H1 (cell line): ENCODE measurements around the gene ESR1. TPM values are rescaled to one million over a fixed set of nuclear protein-coding genes. Genes with fewer than 3 reads are reported as not detected.

Experiments used
- CTCF ChIA-PET: fragments of 300-600 bp; sonication (Branson Sonifier 250); formaldehyde crosslinking; loops from one replicate; lab custom pipeline; 2021; ENCODE audit not compliant: partially characterized antibody; lab: Charles Lee
- POLR2A ChIA-PET: fragments of 300-600 bp; sonication (Branson Sonifier 250); formaldehyde crosslinking; loops from one replicate; lab custom pipeline; 2021; ENCODE audit warnings: inconsistent platforms; ENCODE audit not compliant: partially characterized antibody; lab: Charles Lee
- DNase-seq, 2 experiments: peaks; one replicate each; pipeline versions ENCODE4 v3.0.0 to v3.0.0-alpha.2; 2010 to 2022; ENCODE audit warnings: low spot score in 2 of 2, low read depth in 1 of 2, mixed read lengths in 1 of 2
- FAIRE-seq: peaks from 2 replicates; lab custom pipeline; 2011; peaks lifted over from hg19 to GRCh38; lab: Jason Lieb, UNC
- H2AFZ ChIP-seq: 2 replicates; pipeline ENCODE4 v1.8.1; 2012; ENCODE audit warnings: low read length, inconsistent platforms
- H2AK5ac ChIP-seq: 2 replicates; pipeline ENCODE4 v1.6.1; 2013; ENCODE audit warnings: low read depth, low read length
- H2BK120ac ChIP-seq: replicated peaks from 2 replicates; pipeline ENCODE3; 2013; ENCODE audit warnings: low read depth, low read length, inconsistent platforms
- H2BK12ac ChIP-seq: 2 replicates; pipeline ENCODE4 v1.6.1; 2013; ENCODE audit warnings: low read depth, low read length
- H2BK15ac ChIP-seq: 2 replicates; pipeline ENCODE4 v1.6.1; 2013; ENCODE audit warnings: low read length
- H2BK20ac ChIP-seq: 2 replicates; pipeline ENCODE4 v1.6.1; 2013; ENCODE audit warnings: low read length
- H2BK5ac ChIP-seq: 2 replicates; pipeline ENCODE4 v1.6.1; 2013; ENCODE audit warnings: low read depth, low read length
- H3K14ac ChIP-seq: 2 replicates; pipeline ENCODE4 v1.6.1; 2013; ENCODE audit warnings: inconsistent platforms; ENCODE audit not compliant: insufficient read length
- H3K18ac ChIP-seq: 2 replicates; pipeline ENCODE4 v1.6.1; 2013; ENCODE audit warnings: low read length; ENCODE audit errors: extremely low read depth
- H3K23ac ChIP-seq: 2 replicates; pipeline ENCODE4 v1.6.1; 2013; ENCODE audit warnings: inconsistent platforms; ENCODE audit not compliant: insufficient read length
- H3K23me2 ChIP-seq: 2 replicates; pipeline ENCODE4 v1.6.1; 2013; ENCODE audit warnings: low read depth, low read length
- H3K27ac ChIP-seq: 2 replicates; pipeline ENCODE4 v1.6.1; 2011; ENCODE audit warnings: low read depth, low read length, inconsistent platforms
- H3K27me3 ChIP-seq, 4 experiments: replicated peaks in 1 of 4; 1 replicate in 1 of 4; 2 replicates in 3 of 4; pipeline versions ENCODE4 v1.6.1 to v1.8.1; 2011 to 2013; ENCODE audit warnings: low read length in 3 of 4, mild to moderate bottlenecking in 3 of 4, inconsistent platforms in 2 of 4, mixed read lengths in 2 of 4, moderate library complexity in 1 of 4; ENCODE audit not compliant: control insufficient read depth in 3 of 4, insufficient read depth in 3 of 4; ENCODE audit errors: extremely low read depth in 1 of 4
- H3K36me3 ChIP-seq, 4 experiments: 2 replicates each; pipeline versions ENCODE4 v1.6.1 to v1.8.1; 2011 to 2013; ENCODE audit warnings: mild to moderate bottlenecking in 4 of 4, low read length in 3 of 4, moderate library complexity in 2 of 4, control low read depth in 1 of 4, inconsistent platforms in 1 of 4; ENCODE audit not compliant: insufficient read depth in 4 of 4, control insufficient read depth in 2 of 4
- H3K4ac ChIP-seq: replicated peaks from 2 replicates; pipeline ENCODE3; 2013; ENCODE audit warnings: low read length, low read depth, mixed read lengths, inconsistent platforms; ENCODE audit not compliant: insufficient read length
- H3K4me1 ChIP-seq, 4 experiments: replicated peaks in 1 of 4; 1 replicate in 1 of 4; 2 replicates in 3 of 4; pipeline versions ENCODE4 v1.6.1 to v1.8.1; 2011 to 2013; ENCODE audit warnings: low read length in 3 of 4, inconsistent platforms in 2 of 4, mixed read lengths in 1 of 4; ENCODE audit not compliant: insufficient read depth in 4 of 4, control insufficient read depth in 3 of 4
- H3K4me2 ChIP-seq, 2 experiments: 2 replicates each; pipeline versions ENCODE4 v1.6.1 to v1.8.1; 2011 to 2013; ENCODE audit warnings: low read depth in 2 of 2, low read length in 2 of 2, control low read depth in 1 of 2, inconsistent platforms in 1 of 2, mild to moderate bottlenecking in 1 of 2; ENCODE audit not compliant: insufficient read depth in 1 of 2
- H3K4me3 ChIP-seq, 4 experiments: fragments of 200-600, 300-600 bp in 1 of 4; sonication (generic), shearing (Covaris generic), sonication (Bioruptor Twin) in 1 of 4; 2 replicates each; pipeline versions ENCODE4 v1.5.1 to v1.8.1; 2011 to 2016; ENCODE audit warnings: low read length in 4 of 4, low read depth in 3 of 4, control low read depth in 2 of 4, inconsistent platforms in 2 of 4, mild to moderate bottlenecking in 2 of 4, mixed read lengths in 1 of 4, moderate library complexity in 1 of 4; ENCODE audit not compliant: insufficient read depth in 2 of 4; ENCODE audit errors: extremely low read depth in 1 of 4
- H3K56ac ChIP-seq: replicated peaks from 2 replicates; pipeline ENCODE3; 2013; ENCODE audit warnings: low read depth, mild to moderate bottlenecking, mixed read lengths, low read length, inconsistent platforms; ENCODE audit not compliant: insufficient read length
- H3K79me1 ChIP-seq: 2 replicates; pipeline ENCODE4 v1.6.1; 2013; ENCODE audit warnings: low read depth, low read length, control low read depth
- H3K79me2 ChIP-seq, 2 experiments: 2 replicates each; pipeline versions ENCODE4 v1.6.1 to v1.8.1; 2012 to 2013; ENCODE audit warnings: low read length in 2 of 2, mild to moderate bottlenecking in 2 of 2, inconsistent platforms in 1 of 2; ENCODE audit not compliant: insufficient read depth in 2 of 2, control insufficient read depth in 1 of 2
- H3K9ac ChIP-seq, 4 experiments: replicated peaks in 1 of 4; 1 replicate in 1 of 4; 2 replicates in 3 of 4; pipeline versions ENCODE4 v1.6.1 to v1.8.1; 2011 to 2013; ENCODE audit warnings: low read depth in 3 of 4, low read length in 3 of 4, control low read depth in 2 of 4, mild to moderate bottlenecking in 2 of 4, moderate library complexity in 2 of 4, inconsistent platforms in 1 of 4; ENCODE audit errors: extremely low read depth in 1 of 4
- H3K9me3 ChIP-seq, 2 experiments: 2 replicates each; pipeline versions ENCODE4 v1.6.1 to v1.8.1; 2012 to 2013; ENCODE audit warnings: mild to moderate bottlenecking in 2 of 2, moderate library complexity in 2 of 2, control low read depth in 1 of 2, inconsistent platforms in 1 of 2, low read depth in 1 of 2, low read length in 1 of 2, mixed read lengths in 1 of 2; ENCODE audit not compliant: insufficient read depth in 2 of 2
- H4K20me1 ChIP-seq, 2 experiments: replicated peaks in 1 of 2; 2 replicates each; pipeline versions ENCODE3 to v1.8.1; 2011 to 2013; ENCODE audit warnings: inconsistent platforms in 2 of 2, low read length in 2 of 2, mild to moderate bottlenecking in 1 of 2; ENCODE audit not compliant: insufficient read depth in 2 of 2, control insufficient read depth in 1 of 2
- H4K5ac ChIP-seq: 2 replicates; pipeline ENCODE4 v1.6.1; 2013; ENCODE audit warnings: low read length, low read depth, mixed read lengths, inconsistent platforms; ENCODE audit not compliant: insufficient read length
- H4K8ac ChIP-seq: 2 replicates; pipeline ENCODE4 v1.8.0; 2013; ENCODE audit warnings: mild to moderate bottlenecking, moderate library complexity, low read length, inconsistent platforms; ENCODE audit not compliant: insufficient read depth; ENCODE audit errors: extremely low read depth
- H4K91ac ChIP-seq: replicated peaks from 2 replicates; pipeline ENCODE3; 2013; ENCODE audit warnings: low read length, mixed read lengths, inconsistent platforms; ENCODE audit not compliant: insufficient read length
- CREB1 ChIP-seq: IDR thresholded peaks from 2 replicates; pipeline ENCODE4 v1.6.1; 2012; ENCODE audit warnings: inconsistent platforms
- FOSL1 ChIP-seq: IDR thresholded peaks from 2 replicates; pipeline ENCODE4 v1.6.1; 2011; ENCODE audit warnings: mild to moderate bottlenecking, low read depth, low read length, moderate library complexity; ENCODE audit not compliant: insufficient read depth
- GTF2F1 ChIP-seq: IDR thresholded peaks from 2 replicates; pipeline ENCODE4 v1.6.1; 2012; ENCODE audit warnings: low read depth, low read length, improper control_type of control experiment, borderline replicate concordance
- RAD21 ChIP-seq, 2 experiments: IDR thresholded peaks in 1 of 2; conservative IDR thresholded peaks in 1 of 2; 2 replicates each; pipeline ENCODE4 v1.6.1; 2011; ENCODE audit warnings: low read depth in 2 of 2, low read length in 2 of 2, improper control_type of control experiment in 1 of 2, inconsistent platforms in 1 of 2, mild to moderate bottlenecking in 1 of 2, moderate library complexity in 1 of 2
- WGBS, 2 experiments: shearing (Covaris generic) in 1 of 2; methylation state at CpG; one replicate each; pipeline versions ENCODE4 v1.1.6 to v1.1.7; 2013 to 2015; ENCODE audit warnings: low lambda C conversion rate in 2 of 2, mixed read lengths in 2 of 2, inconsistent platforms in 1 of 2, low coverage in 1 of 2, missing lambda C conversion rate in 1 of 2; ENCODE audit not compliant: insufficient replicate concordance in 2 of 2, insufficient coverage in 1 of 2, insufficient read length in 1 of 2; ENCODE audit errors: extremely low coverage in 1 of 2, missing lambda C conversion rate in 1 of 2; 5-methylcytosine and 5-hydroxymethylcytosine counted together
- polyA plus RNA-seq, 7 experiments: library from polyadenylated mRNA; depleted of rRNA in 3 of 7; stranded (reverse) in 5 of 7; unstranded in 2 of 7; fragments of >200 nt in 5 of 7; fragments of 200-250 nt in 2 of 7; gene quantifications; 1 replicate in 5 of 7; 2 replicates in 1 of 7; 4 replicates in 1 of 7; pipeline versions ENCODE4 v1.2.1 to v1.2.3, GENCODE V29; 2011 to 2013; ENCODE audit warnings: missing spikeins in 2 of 7, mixed read lengths in 2 of 7
- total RNA-seq: library from RNA; stranded (reverse); fragmentation: NEBNext Ultra II Directional; extraction: Animal tissue kit (Norgen Biotek cat#: 25700); gene quantifications from 2 replicates; pipeline ENCODE4 v1.2.1, GENCODE V29; 2021

ESR1 gene
- total and polyA plus RNA-seq, 2 of the 8 experiments (the other 6 are each of a cell fraction or from before 2014, with no cell fraction given) = 0.03 to 0.17 TPM

- H3K4me1 ChIP-seq = peaks cover 0 to 2% (median 0%) of the 10 kb centered on the region in 4 experiments; a peak in 1 of 7 replicates
- H2AK5ac ChIP-seq = no peak overlapping the region
- WGBS, 2 experiments = 84% methylated on average over 2 of the region's 2 CpGs; no CpG with 5 or more reads in 1 of the 2 experiments
- no peaks in the 10 kb centered on the region for H3K27me3 ChIP-seq
- H2BK120ac ChIP-seq = no peak overlapping the region
- no peaks in the 10 kb centered on the region for H3K79me2 ChIP-seq
- no peak overlapping the region for H3K23ac ChIP-seq
- no peak overlapping the region for H3K9ac ChIP-seq
- no peak overlapping the region for H3K4ac ChIP-seq
- no peaks in the 10 kb centered on the region for H4K20me1 ChIP-seq
- no peak overlapping the region for H4K5ac ChIP-seq
- CTCF ChIA-PET = no interaction called here
- no peaks in the 10 kb centered on the region for H3K79me1 ChIP-seq
- POLR2A ChIA-PET = no interaction called here
- H2BK5ac ChIP-seq = no peak overlapping the region
- H2BK15ac ChIP-seq = no peak overlapping the region
- H2AFZ ChIP-seq = no peak overlapping the region
- DNase-seq (no peak), FAIRE-seq (no peak)
- H3K23me2 ChIP-seq = no peaks in the 10 kb centered on the region
- no peak overlapping the region for H3K27ac ChIP-seq
- no peak overlapping the region for H4K8ac ChIP-seq
- H3K4me2 ChIP-seq = no peak overlapping the region
- no peak overlapping the region for H3K4me3 ChIP-seq
- no peaks in the 10 kb centered on the region for H3K9me3 ChIP-seq
- TF ChIP-seq FOSL1 (no peak), RAD21 (IDR thresholded peaks at IDR 0.05 in 1 of 2, conservative IDR thresholded peaks at IDR 0.05 in 1 of 2; ENCODE audit: low read depth in 2 of 2, low read length in 2 of 2) (no peak), GTF2F1 (no peak), CREB1 (no peak)
- TF ChIP-seq, all 59 proteins: peak for 0
- no peak overlapping the region for H3K56ac ChIP-seq
- no peak overlapping the region for H2BK12ac ChIP-seq
- H2BK20ac ChIP-seq = no peak overlapping the region
- no peak overlapping the region for H3K18ac ChIP-seq
- no peak overlapping the region for H4K91ac ChIP-seq
- H3K14ac ChIP-seq = no peak overlapping the region
- H3K36me3 ChIP-seq = no peaks in the 10 kb centered on the region
Observed at GRCh38 chr6:152087096-152087495, 279.6 kb downstream of the ESR1 start.
